ENCODE measurements around the gene EDAR. TPM values are rescaled to one million over a fixed set of nuclear protein-coding genes. Genes with fewer than 3 reads are reported as not detected.

Gene EDAR
- total and polyA plus RNA-seq, 9 of the 15 experiments (the other 6 are each of a cell fraction or from before 2014, with no cell fraction given), result 0.01 TPM; not detected in 8

- BruUV-seq (replicated peaks), result no TSS peak
- no peak for DNase-seq (ENCODE audit: extremely low read depth in 1 of 4, low spot score in 3 of 4)
- Histone ChIP-seq H2AFZ (ENCODE audit: low read depth, low read length) (no peak overlapping the region), H3K36me3 (ENCODE audit: control insufficient read depth, insufficient read depth, low read length) (no peaks in the 10 kb centered on the region), H3K27me3 (ENCODE audit: control insufficient read depth in 2 of 2, insufficient read depth in 2 of 2, low read length in 2 of 2) (peaks cover 27 to 85% of the 10 kb centered on the region in 2 experiments; a peak in 4 of 5 replicates), H3K9me3 (replicated peaks; ENCODE audit: control insufficient read depth, insufficient read depth, low read depth, low read length) (no peaks in the 10 kb centered on the region), H4K20me1 (replicated peaks; ENCODE audit: control insufficient read depth, insufficient read depth, low read length) (peaks cover 8% of the 10 kb centered on the region; the same call in 1 of the 2 replicates), H3K9me1 (ENCODE audit: control insufficient read depth, insufficient read depth, low read length) (no peaks in the 10 kb centered on the region), H3K79me2 (ENCODE audit: control insufficient read depth, insufficient read depth, low read length) (no peaks in the 10 kb centered on the region), H3K9ac (ENCODE audit: insufficient read depth in 1 of 2, low read depth in 2 of 2, low read length in 2 of 2) (no peak overlapping the region), H3K4me1 (replicated peaks in 1 of 2; ENCODE audit: control insufficient read depth in 2 of 2, insufficient read depth in 2 of 2, low read length in 2 of 2) (peaks cover 0 to 2% of the 10 kb centered on the region in 2 experiments; a peak in 1 of 5 replicates), H3K4me3 (no peak overlapping the region), H3K4me2 (ENCODE audit: insufficient read depth, low read length) (no peak overlapping the region), H3K27ac (ENCODE audit: extremely low read depth, low read depth, low read length) (no peak overlapping the region)
- POLR2A ChIA-PET, result no interaction called here
- TF ChIP-seq C11orf30 (IDR thresholded peaks at IDR 0.05; ENCODE audit: low read depth) (peak; percentile 61; the same call in 1 of the 2 replicates), CBX5 (IDR thresholded peaks at IDR 0.05; ENCODE audit: borderline replicate concordance, low read depth) (no peak), NFIC (IDR thresholded peaks at IDR 0.05) (no peak), BRCA1 (IDR thresholded peaks at IDR 0.05) (no peak), BRCA1 (CRISPR knock-in tag; IDR thresholded peaks at IDR 0.05) (no peak), TBP (optimal IDR thresholded peaks at IDR 0.05; ENCODE audit: low read depth, low read length) (no peak), MAFG (tag; conservative IDR thresholded peaks at IDR 0.05) (peak; percentile 49), ZNF316 (IDR thresholded peaks at IDR 0.05) (peak; percentile 61; the same call in 1 of the 2 replicates), ZBTB7A (IDR thresholded peaks at IDR 0.05; ENCODE audit: borderline replicate concordance, control insufficient read depth, low read depth, low read length) (no peak), ZSCAN32 (CRISPR knock-in tag; IDR thresholded peaks at IDR 0.05) (no peak)
- FAIRE-seq, result no peak
- 3% methylated on average over 17 of the region's 17 CpGs for WGBS (ENCODE audit: insufficient coverage, low coverage, missing lambda C conversion rate)
- CTCF ChIA-PET (ENCODE audit: low intra/inter-chr PET ratio), result no interaction called here
- in situ Hi-C loops (cut with MboI), result no loop called here
- no peak; the same call in 2 of the 3 replicates for ATAC-seq
- intact Hi-C loops (cut with micrococcal nuclease), result no loop called here
Observed at GRCh38 chr2:108928660-108929377, 60.2 kb downstream of the EDAR start.

Data from K562 (cell line).